AG04449 (cell line): ENCODE results near the gene LCOR.

ENCODE experiments used
- CTCF ChIA-PET: fragments of 350-600 bp; formaldehyde crosslinking; extraction: SDS; loops from one replicate; lab custom pipeline; 2021; ENCODE audit warnings: antibody characterized with exemption; lab: Yijun Ruan, JAX
- POLR2A ChIA-PET: fragments of 400-600, 350-600 bp; formaldehyde crosslinking; extraction: SDS; loops from one replicate; lab custom pipeline; 2020; ENCODE audit warnings: antibody characterized with exemption, inconsistent platforms; lab: Yijun Ruan, JAX
- DNase-seq: peaks from one replicate; pipeline ENCODE4 v3.0.0-alpha.2; 2010; ENCODE audit warnings: low read depth, low spot score
- H3K4me3 ChIP-seq: 2 replicates; pipeline ENCODE4 v1.5.1; 2011; ENCODE audit warnings: low read depth, mild to moderate bottlenecking, control low read depth, low read length
- CTCF ChIP-seq: IDR thresholded peaks from one replicate; pipeline ENCODE4 v1.5.1; 2011; ENCODE audit warnings: mild to moderate bottlenecking, moderate library complexity, low read length, control low read depth, inconsistent platforms; ENCODE audit not compliant: insufficient read depth; ENCODE audit errors: missing control alignments

The LCOR gene

GRCh38 chr10:96834120-96834519, 2.0 kb downstream of the LCOR start:
- DNase-seq: no peak
- CTCF ChIA-PET: interaction anchor here (0.7 to 2.3 kb wide), 2 partner anchors 192 to 203 kb away, joined by 3 to 8 read pairs; no protein-coding TSS in a partner anchor
- H3K4me3 ChIP-seq: peak overlapping the region; percentile 79
- no peak for TF ChIP-seq CTCF
- POLR2A ChIA-PET: no interaction called here

GRCh38 chr10:96835899-96836298, 3.8 kb downstream of the LCOR start:
- no peak overlapping the region for H3K4me3 ChIP-seq
- no peak for DNase-seq
- CTCF ChIA-PET: interaction anchor here (0.9 to 1.5 kb wide), 3 partner anchors 15 to 197 kb away, joined by 3 to 5 read pairs (median 3); no protein-coding TSS in a partner anchor
- no peak for TF ChIP-seq CTCF
- POLR2A ChIA-PET: no interaction called here

- TF ChIP-seq CTCF: no peak
- DNase-seq: no peak
- no peak overlapping the region for H3K4me3 ChIP-seq
- ChIA-PET CTCF (interaction anchor here (1.1 to 1.8 kb wide), 2 partner anchors 187 to 372 kb away, joined by 5 read pairs; no protein-coding TSS in a partner anchor), POLR2A (no interaction called here)
Observed at GRCh38 chr10:96838529-96838928, 6.4 kb downstream of the LCOR start.

GRCh38 chr10:96840841-96841518, 8.9 kb downstream of the LCOR start:
- no peak overlapping the region for H3K4me3 ChIP-seq
- ChIA-PET POLR2A (no interaction called here), CTCF (interaction anchor here (0.9 to 1.5 kb wide), 3 partner anchors 8 to 328 kb away, joined by 3 read pairs; partner anchors contain the start of gene TLL2)
- no peak for TF ChIP-seq CTCF
- DNase-seq: no peak

GRCh38 chr10:96842896-96843723, 11.0 kb downstream of the LCOR start:
- DNase-seq: no peak
- POLR2A ChIA-PET: interaction anchor here (0.6 kb wide), 1 partner anchor 35 kb away, joined by 4 read pairs; no protein-coding TSS in a partner anchor
- CTCF ChIA-PET: no interaction called here
- no peak for TF ChIP-seq CTCF
- H3K4me3 ChIP-seq: no peak overlapping the region

- POLR2A ChIA-PET: no interaction called here
- no peak overlapping the region for H3K4me3 ChIP-seq
- no peak for TF ChIP-seq CTCF
- CTCF ChIA-PET: interaction anchor here (0.9 to 1.4 kb wide), 2 partner anchors 194 to 202 kb away, joined by 3 to 5 read pairs; no protein-coding TSS in a partner anchor
- DNase-seq: no peak
Observed at GRCh38 chr10:96843823-96844222, 11.7 kb downstream of the LCOR start.
